BE2C (cell line): Measurements from ENCODE around the gene MRAS.
"Not testable (repeated sequence)": the region's sequence is repeated elsewhere in the genome, so short reads cannot be mapped to it uniquely, and the experiment has no call there.

Source experiments
- DNase-seq: peaks from one replicate; pipeline ENCODE4 v3.0.0-alpha.2; 2020
- H3K27me3 ChIP-seq: fragments of 250-450 bp; sonication (Bioruptor Pico); 2 replicates; pipeline ENCODE4 v1.5.1; 2020; ENCODE audit warnings: mild to moderate bottlenecking
- H3K36me3 ChIP-seq: fragments of 250-450 bp; sonication (Bioruptor Pico); 2 replicates; pipeline ENCODE4 v1.5.1; 2020; ENCODE audit warnings: mild to moderate bottlenecking
- H3K4me1 ChIP-seq: fragments of 250-450 bp; sonication (Bioruptor Pico); 2 replicates; pipeline ENCODE4 v1.5.1; 2020
- H3K4me3 ChIP-seq: 2 replicates; pipeline ENCODE4 v1.5.1; 2011; ENCODE audit warnings: low read depth, low read length
- H3K9me3 ChIP-seq: fragments of 250-450 bp; sonication (Bioruptor Pico); 2 replicates; pipeline ENCODE4 v1.5.1; 2020
- TF ChIP-seq, protein P1 (sequence below): IDR thresholded peaks from 2 replicates; pipeline ENCODE4 v1.5.1; 2012; ENCODE audit warnings: mild to moderate bottlenecking, low read depth, low read length

Gene MRAS

DNA sequence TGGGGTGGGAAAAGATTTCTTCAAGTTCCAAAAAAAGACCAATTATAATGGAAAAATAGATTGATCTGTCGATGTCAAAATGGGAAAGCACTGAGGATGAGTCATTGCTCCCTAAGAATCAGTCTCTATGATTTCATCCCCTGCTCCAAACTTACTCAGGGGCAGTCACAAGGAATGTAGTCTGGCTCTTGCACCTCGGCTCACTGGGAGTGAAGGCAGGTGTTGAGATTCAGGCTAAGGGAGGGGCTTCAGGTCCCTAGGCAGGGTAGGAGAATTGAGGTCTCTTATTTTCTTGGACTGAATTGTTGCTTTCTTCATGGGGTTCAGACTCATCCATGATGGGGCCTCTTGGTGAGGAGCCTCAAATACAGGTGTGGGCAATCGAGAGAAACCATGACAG is 100.3 kb downstream of the MRAS start:
- H3K4me1 ChIP-seq = no peaks in the 10 kb centered on the region
- H3K9me3 ChIP-seq = no peaks in the 10 kb centered on the region
- no peaks in the 10 kb centered on the region for H3K27me3 ChIP-seq
- DNase-seq = no peak
- H3K36me3 ChIP-seq = no peaks in the 10 kb centered on the region
- no peak overlapping the region for H3K4me3 ChIP-seq
- TF ChIP-seq, protein P1, sequence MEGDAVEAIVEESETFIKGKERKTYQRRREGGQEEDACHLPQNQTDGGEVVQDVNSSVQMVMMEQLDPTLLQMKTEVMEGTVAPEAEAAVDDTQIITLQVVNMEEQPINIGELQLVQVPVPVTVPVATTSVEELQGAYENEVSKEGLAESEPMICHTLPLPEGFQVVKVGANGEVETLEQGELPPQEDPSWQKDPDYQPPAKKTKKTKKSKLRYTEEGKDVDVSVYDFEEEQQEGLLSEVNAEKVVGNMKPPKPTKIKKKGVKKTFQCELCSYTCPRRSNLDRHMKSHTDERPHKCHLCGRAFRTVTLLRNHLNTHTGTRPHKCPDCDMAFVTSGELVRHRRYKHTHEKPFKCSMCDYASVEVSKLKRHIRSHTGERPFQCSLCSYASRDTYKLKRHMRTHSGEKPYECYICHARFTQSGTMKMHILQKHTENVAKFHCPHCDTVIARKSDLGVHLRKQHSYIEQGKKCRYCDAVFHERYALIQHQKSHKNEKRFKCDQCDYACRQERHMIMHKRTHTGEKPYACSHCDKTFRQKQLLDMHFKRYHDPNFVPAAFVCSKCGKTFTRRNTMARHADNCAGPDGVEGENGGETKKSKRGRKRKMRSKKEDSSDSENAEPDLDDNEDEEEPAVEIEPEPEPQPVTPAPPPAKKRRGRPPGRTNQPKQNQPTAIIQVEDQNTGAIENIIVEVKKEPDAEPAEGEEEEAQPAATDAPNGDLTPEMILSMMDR = no peak

DNA sequence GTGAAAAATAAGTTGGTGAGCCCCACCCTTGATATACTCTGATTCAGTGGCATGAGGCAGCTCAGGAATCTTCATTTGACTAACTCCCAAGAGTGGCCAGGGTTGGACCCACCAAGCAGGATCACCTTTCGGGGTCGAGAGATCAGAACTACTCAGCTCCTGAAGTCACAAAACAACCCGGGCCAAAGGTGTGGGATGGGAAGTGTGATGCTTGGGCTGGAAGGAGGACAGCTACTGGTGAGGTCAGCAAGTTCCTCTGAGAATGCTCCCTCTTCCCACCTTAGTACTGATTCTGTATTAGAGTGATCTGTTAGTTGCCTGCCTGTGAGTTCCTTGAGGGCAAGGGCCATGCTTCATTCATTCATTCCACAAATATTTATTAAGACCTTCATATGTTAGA is 101.1 kb downstream of the MRAS start:
- TF ChIP-seq, protein P1 = no peak
- Histone ChIP-seq H3K4me1 (no peaks in the 10 kb centered on the region), H3K4me3 (no peak overlapping the region), H3K9me3 (no peaks in the 10 kb centered on the region), H3K36me3 (no peaks in the 10 kb centered on the region), H3K27me3 (no peaks in the 10 kb centered on the region)
- DNase-seq = no peak

DNA sequence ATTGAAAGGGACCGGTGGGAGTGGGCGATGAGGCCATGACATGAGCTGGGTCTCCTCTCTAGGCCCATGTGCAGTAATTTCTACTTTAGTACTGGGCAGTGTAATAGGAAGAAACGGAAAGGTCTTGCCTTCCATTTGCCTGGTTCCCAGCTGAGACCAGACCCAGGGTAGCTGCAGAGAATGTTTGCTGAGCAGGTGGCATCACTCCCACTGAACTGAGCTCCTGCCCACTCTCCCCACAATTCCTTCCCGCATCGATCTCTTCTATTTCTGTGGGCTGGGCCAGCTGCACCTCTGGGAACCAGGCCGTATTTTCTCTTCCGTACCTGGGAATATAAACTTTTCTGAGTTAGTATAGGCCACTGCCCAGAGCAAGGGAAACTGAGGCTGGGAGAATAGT is 101.8 kb downstream of the MRAS start:
- Histone ChIP-seq H3K9me3 (no peaks in the 10 kb centered on the region), H3K27me3 (no peaks in the 10 kb centered on the region; the same call in 1 of the 2 replicates), H3K36me3 (no peaks in the 10 kb centered on the region), H3K4me3 (no peak overlapping the region), H3K4me1 (no peaks in the 10 kb centered on the region)
- TF ChIP-seq, protein P1 = no peak
- no peak for DNase-seq

DNA sequence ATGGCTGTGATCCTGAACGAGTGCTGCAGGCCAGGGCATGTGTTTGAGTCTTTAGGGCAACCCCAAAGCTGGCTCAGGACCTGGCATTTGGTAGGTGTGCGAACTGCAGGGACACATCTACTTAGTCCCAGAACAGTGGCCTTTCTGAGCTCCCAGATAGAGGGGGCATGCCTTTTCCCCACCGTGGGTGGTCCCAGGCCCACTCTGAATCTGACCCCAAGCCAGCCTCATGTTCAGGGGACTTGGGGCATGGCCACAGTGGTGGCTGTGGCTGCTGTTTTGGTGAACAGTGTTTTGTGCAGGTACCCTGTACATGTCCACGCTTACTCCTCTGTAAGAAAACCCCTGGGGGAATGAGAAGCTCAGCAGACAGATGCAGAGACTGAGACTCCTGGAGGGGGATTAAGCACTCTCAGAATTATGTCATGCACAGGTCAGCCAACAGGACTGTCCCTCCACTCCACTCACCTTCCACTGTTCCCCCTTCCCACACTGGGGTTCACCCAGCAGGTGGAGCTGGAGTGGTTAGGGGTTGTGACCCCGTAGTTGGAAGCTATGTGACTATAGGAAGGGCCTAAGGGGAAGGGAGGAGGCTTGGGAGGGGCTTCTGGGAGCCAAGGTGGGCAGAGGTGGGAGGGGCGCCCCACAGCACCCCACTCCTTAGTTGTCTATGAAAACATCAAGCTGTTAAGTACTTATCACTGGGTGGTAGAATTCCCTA is 102.5 kb downstream of the MRAS start:
- Histone ChIP-seq H3K36me3 (no peaks in the 10 kb centered on the region), H3K27me3 (no peaks in the 10 kb centered on the region; the same call in 1 of the 2 replicates), H3K4me1 (no peaks in the 10 kb centered on the region), H3K9me3 (no peaks in the 10 kb centered on the region), H3K4me3 (no peak overlapping the region)
- TF ChIP-seq, protein P1 = no peak
- DNase-seq = no peak

DNA sequence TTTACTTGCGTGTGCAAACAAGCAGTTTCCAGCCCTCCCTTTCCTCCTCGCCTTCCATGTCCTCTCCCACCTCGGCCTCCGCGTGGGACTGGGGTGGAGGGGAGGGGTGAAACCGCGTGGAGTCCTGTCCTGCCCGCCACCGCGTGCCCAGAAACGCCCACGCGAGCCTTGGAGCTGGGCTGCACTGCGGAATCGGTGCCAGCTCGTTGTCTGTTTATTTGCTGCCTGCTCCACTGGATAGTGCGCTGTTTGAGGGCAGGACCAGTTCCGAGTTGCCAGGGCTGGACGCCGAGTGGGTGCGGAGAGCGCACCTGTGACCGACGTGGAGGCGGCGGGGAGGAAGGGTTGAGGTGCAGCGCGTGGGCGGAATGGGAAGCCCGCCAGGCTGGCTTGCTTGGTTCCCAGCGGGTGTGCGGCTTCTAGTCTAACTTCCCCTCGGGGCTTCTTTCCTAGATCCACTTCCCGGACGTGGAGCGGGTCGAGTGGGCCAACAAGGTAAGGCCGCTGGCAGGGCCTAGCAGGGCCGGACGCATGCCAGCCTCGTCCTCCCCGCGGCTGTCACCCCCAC is 103.3 kb downstream of the MRAS start:
- Histone ChIP-seq H3K4me1 (no peaks in the 10 kb centered on the region), H3K36me3 (no peaks in the 10 kb centered on the region), H3K4me3 (no peak overlapping the region), H3K9me3 (no peaks in the 10 kb centered on the region), H3K27me3 (no peaks in the 10 kb centered on the region; the same call in 1 of the 2 replicates)
- TF ChIP-seq, protein P1 = no peak
- no peak for DNase-seq

DNA sequence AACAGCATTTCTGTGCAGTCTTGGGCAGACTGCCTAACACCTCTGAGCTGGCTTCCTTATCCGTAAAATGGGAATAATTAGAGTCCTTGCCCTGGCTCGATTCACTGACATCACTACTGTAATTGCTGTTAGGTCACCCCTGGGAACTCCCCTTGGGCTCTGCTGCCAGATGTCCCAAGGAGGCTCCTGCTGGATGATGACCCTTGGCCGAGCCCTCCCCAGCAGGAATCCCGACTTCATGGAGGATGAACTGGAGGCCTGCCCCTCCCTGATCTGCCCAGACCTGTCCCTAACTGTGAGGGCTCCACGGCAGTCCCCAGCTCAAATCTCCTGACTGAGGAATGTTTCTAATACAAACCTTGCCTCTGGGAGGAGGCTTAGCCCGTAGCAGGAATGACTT is 104.1 kb downstream of the MRAS start:
- Histone ChIP-seq H3K9me3 (no peaks in the 10 kb centered on the region), H3K27me3 (no peaks in the 10 kb centered on the region; the same call in 1 of the 2 replicates), H3K4me3 (no peak overlapping the region), H3K36me3 (no peaks in the 10 kb centered on the region), H3K4me1 (no peaks in the 10 kb centered on the region)
- TF ChIP-seq, protein P1 = no peak
- no peak for DNase-seq

DNA sequence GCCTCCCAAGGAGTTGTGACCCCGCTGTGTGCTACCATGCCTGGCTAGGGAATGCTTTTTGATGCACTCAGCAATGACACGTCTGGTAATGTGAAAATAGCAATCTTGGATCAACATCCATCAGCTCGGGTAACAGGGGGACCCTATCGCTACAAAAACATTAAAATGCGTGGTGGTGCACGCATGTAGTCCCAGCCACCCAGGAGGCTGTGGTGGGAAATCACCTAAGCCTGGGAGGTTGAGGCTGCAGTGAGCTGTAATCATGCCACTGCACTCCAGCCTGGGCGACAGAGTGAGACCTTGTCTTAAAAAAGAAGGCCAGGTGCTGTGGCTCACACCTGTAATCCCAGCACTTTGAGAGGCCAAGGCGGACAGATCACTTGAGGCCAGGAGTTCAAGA is 105.6 kb downstream of the MRAS start:
- not testable (repeated sequence) for H3K27me3 ChIP-seq, H3K4me1 ChIP-seq, H3K36me3 ChIP-seq, DNase-seq, H3K4me3 ChIP-seq, H3K9me3 ChIP-seq
